HepG2 (cell line): Measurements from ENCODE around the gene MYL11. TPM values are rescaled to one million over a fixed set of nuclear protein-coding genes. Genes with fewer than 3 reads are reported as not detected.
A peak's percentile ranks its signal among the peaks of the same experiment; 100 is the strongest.

Experiments used
- E2F1 ChIP-seq: sonication (generic); formaldehyde crosslinking; IDR thresholded peaks from 2 replicates; pipeline ENCODE4 v1.5.0; 2020; ENCODE audit warnings: missing genetic modification reagents
- HDAC1 ChIP-seq: sonication (generic); formaldehyde crosslinking; IDR thresholded peaks from 2 replicates; pipeline ENCODE4 v1.5.1; 2020; ENCODE audit warnings: mild to moderate bottlenecking, missing genetic modification reagents
- HNRNPL ChIP-seq: fragments of 200-400 bp; formaldehyde crosslinking; IDR thresholded peaks from 2 replicates; pipeline ENCODE4 v1.6.1; 2017; ENCODE audit warnings: mild to moderate bottlenecking, low read depth, low read length
- IRF2 ChIP-seq: IDR thresholded peaks from 2 replicates; pipeline ENCODE4 v1.6.1; 2018; ENCODE audit warnings: missing genetic modification reagents, missing compliant biosample characterization
- RAD21 ChIP-seq: fragments of 450-650 bp; formaldehyde crosslinking; IDR thresholded peaks from 2 replicates; pipeline ENCODE4 v1.5.0; 2020; ENCODE audit warnings: mild to moderate bottlenecking
- RELA ChIP-seq: sonication (generic); formaldehyde crosslinking; IDR thresholded peaks from 2 replicates; pipeline ENCODE4 v1.4.0; 2020; ENCODE audit warnings: missing genetic modification reagents
- RFXANK ChIP-seq: IDR thresholded peaks from 2 replicates; pipeline ENCODE4 v1.6.1; 2016
- RXRA ChIP-seq: sonication (generic); formaldehyde crosslinking; IDR thresholded peaks from 2 replicates; pipeline ENCODE4 v1.5.1; 2020; ENCODE audit warnings: missing genetic modification reagents
- SOX6 ChIP-seq, 2 experiments: fragments of 450-650 bp in 1 of 2; sonication (generic) in 1 of 2; formaldehyde crosslinking in 1 of 2; IDR thresholded peaks; 2 replicates each; pipeline versions ENCODE4 v1.4.0 to v1.6.1; 2017 to 2020; ENCODE audit warnings: antibody characterized with exemption in 1 of 2, mild to moderate bottlenecking in 1 of 2, missing genetic modification reagents in 1 of 2
- SP4 ChIP-seq: sonication (generic); formaldehyde crosslinking; IDR thresholded peaks from 2 replicates; pipeline ENCODE4 v1.8.1; 2023; ENCODE audit warnings: mild to moderate bottlenecking, missing genetic modification reagents
- TGIF2 ChIP-seq: IDR thresholded peaks from 2 replicates; pipeline ENCODE4 v1.6.1; 2016; ENCODE audit warnings: control low read depth, missing compliant biosample characterization
- THAP11 ChIP-seq: IDR thresholded peaks from 2 replicates; pipeline ENCODE4 v1.6.1; 2016; ENCODE audit warnings: missing biosample characterization, missing genetic modification reagents
- USF2 ChIP-seq, 2 experiments: sonication (generic) in 1 of 2; formaldehyde crosslinking in 1 of 2; IDR thresholded peaks; 2 replicates each; pipeline versions ENCODE4 v1.5.1 to v1.6.1; 2011 to 2020; ENCODE audit warnings: borderline replicate concordance in 1 of 2, low read depth in 1 of 2, low read length in 1 of 2, mild to moderate bottlenecking in 1 of 2, missing genetic modification reagents in 1 of 2, moderate library complexity in 1 of 2
- ZFX ChIP-seq: sonication (generic); formaldehyde crosslinking; IDR thresholded peaks from 2 replicates; pipeline ENCODE4 v1.4.0; 2020; ENCODE audit warnings: mild to moderate bottlenecking, low read depth, missing genetic modification reagents, moderate library complexity
- ZNF451 ChIP-seq: sonication (generic); formaldehyde crosslinking; IDR thresholded peaks from 2 replicates; pipeline ENCODE4 v1.5.0; 2020; ENCODE audit warnings: mild to moderate bottlenecking, missing genetic modification reagents
- ZNF552 ChIP-seq: sonication (generic); formaldehyde crosslinking; IDR thresholded peaks from 2 replicates; pipeline ENCODE4 v1.9.0; 2022; ENCODE audit warnings: missing genetic modification reagents, mild to moderate bottlenecking, borderline replicate concordance
- ZNF775 ChIP-seq: sonication (generic); formaldehyde crosslinking; IDR thresholded peaks from 2 replicates; pipeline ENCODE4 v1.4.0; 2020; ENCODE audit warnings: missing genetic modification reagents, mild to moderate bottlenecking, moderate library complexity, borderline replicate concordance
- polyA plus RNA-seq, 8 experiments: library from polyadenylated mRNA; depleted of rRNA in 3 of 8; stranded (reverse) in 7 of 8; unstranded in 1 of 8; fragments of >200 nt; fragmentation: Illumina TruSeq in 4 of 8; extraction: Trizol in 4 of 8; gene quantifications; 2 replicates each; pipeline versions ENCODE4 v1.2.1 to v1.2.3, GENCODE V29; 2011 to 2016; ENCODE audit warnings: low read depth in 4 of 8, missing spikeins in 1 of 8, mixed read lengths in 1 of 8; ENCODE audit not compliant: insufficient read depth in 1 of 8
- total RNA-seq, 5 experiments: library from RNA; depleted of rRNA; stranded (reverse); fragments of >200 nt; fragmentation: Illumina TruSeq; extraction: Trizol; gene quantifications; 2 replicates each; pipeline ENCODE4 v1.2.3, GENCODE V29; 2016; ENCODE audit warnings: low read depth in 1 of 5
- TF ChIP-seq, protein P1 (sequence below): sonication (generic); formaldehyde crosslinking; IDR thresholded peaks from 2 replicates; pipeline ENCODE4 v1.5.0; 2020; ENCODE audit warnings: missing genetic modification reagents
- TF ChIP-seq, protein P2 (sequence below): IDR thresholded peaks from 2 replicates; pipeline ENCODE4 v1.6.1; 2018; ENCODE audit warnings: missing genetic modification reagents, mild to moderate bottlenecking, missing compliant biosample characterization
- TF ChIP-seq, protein P3 (sequence below): sonication (generic); formaldehyde crosslinking; IDR thresholded peaks from 2 replicates; pipeline ENCODE4 v1.5.0; 2020; ENCODE audit warnings: mild to moderate bottlenecking, missing genetic modification reagents, moderate library complexity

MYL11 gene
- total and polyA plus RNA-seq, 2 of the 13 experiments (the other 11 are each of a cell fraction or from before 2014, with no cell fraction given), result not detected

DNA sequence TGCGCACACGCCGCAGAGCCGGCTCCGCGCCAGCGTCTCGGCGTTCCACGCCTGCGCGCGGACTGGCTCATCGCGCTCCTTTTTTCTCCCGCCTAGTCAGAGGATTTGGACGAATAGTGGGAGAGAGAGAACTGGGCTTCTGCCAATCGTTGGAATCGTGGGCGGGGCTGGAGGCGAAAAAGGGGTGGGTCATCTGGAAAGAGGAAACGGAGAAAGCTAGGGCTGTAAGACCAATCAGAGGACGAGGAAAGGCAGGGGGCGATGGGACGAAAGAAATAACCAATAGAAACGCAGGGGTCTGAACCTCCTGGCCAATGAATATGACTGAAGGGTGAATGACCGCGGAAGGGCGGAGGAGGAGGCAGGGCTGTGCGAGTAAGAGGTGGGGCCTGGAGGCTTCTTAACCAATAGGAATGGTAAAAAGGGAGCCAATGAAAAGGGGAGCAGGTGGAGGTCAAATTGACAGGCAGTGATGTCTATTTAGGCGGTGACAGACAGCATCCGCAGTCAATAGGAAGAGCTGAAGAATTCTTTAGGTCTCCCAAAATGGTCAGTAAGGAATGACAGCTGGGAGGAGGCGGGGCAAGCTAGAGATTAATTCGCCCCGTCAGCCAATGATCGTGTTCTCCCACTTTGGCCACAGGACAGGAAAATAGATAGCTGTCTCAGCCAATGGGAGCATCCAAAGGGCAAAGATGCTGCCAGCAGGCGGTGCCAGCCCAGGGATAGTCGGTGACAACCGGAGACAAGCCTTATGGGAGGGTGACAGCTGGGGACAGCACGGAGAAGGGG lies 4.0 kb upstream of the MYL11 start, which contains the start of gene TBC1D10B (continued):
- TF ChIP-seq, protein P1, sequence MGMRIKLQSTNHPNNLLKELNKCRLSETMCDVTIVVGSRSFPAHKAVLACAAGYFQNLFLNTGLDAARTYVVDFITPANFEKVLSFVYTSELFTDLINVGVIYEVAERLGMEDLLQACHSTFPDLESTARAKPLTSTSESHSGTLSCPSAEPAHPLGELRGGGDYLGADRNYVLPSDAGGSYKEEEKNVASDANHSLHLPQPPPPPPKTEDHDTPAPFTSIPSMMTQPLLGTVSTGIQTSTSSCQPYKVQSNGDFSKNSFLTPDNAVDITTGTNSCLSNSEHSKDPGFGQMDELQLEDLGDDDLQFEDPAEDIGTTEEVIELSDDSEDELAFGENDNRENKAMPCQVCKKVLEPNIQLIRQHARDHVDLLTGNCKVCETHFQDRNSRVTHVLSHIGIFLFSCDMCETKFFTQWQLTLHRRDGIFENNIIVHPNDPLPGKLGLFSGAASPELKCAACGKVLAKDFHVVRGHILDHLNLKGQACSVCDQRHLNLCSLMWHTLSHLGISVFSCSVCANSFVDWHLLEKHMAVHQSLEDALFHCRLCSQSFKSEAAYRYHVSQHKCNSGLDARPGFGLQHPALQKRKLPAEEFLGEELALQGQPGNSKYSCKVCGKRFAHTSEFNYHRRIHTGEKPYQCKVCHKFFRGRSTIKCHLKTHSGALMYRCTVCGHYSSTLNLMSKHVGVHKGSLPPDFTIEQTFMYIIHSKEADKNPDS (CRISPR knock-in tag), result no peak
- peak; percentile 66; the same call in 1 of the 2 replicates for TF ChIP-seq IRF2 (CRISPR knock-in tag)
- peak; percentile 96 for TF ChIP-seq SP4 (CRISPR knock-in tag)
- TF ChIP-seq ZNF451 (CRISPR knock-in tag), result no peak
- TF ChIP-seq, protein P2, sequence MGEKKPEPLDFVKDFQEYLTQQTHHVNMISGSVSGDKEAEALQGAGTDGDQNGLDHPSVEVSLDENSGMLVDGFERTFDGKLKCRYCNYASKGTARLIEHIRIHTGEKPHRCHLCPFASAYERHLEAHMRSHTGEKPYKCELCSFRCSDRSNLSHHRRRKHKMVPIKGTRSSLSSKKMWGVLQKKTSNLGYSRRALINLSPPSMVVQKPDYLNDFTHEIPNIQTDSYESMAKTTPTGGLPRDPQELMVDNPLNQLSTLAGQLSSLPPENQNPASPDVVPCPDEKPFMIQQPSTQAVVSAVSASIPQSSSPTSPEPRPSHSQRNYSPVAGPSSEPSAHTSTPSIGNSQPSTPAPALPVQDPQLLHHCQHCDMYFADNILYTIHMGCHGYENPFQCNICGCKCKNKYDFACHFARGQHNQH (CRISPR knock-in tag), result peak; percentile 56
- TF ChIP-seq, protein P3, sequence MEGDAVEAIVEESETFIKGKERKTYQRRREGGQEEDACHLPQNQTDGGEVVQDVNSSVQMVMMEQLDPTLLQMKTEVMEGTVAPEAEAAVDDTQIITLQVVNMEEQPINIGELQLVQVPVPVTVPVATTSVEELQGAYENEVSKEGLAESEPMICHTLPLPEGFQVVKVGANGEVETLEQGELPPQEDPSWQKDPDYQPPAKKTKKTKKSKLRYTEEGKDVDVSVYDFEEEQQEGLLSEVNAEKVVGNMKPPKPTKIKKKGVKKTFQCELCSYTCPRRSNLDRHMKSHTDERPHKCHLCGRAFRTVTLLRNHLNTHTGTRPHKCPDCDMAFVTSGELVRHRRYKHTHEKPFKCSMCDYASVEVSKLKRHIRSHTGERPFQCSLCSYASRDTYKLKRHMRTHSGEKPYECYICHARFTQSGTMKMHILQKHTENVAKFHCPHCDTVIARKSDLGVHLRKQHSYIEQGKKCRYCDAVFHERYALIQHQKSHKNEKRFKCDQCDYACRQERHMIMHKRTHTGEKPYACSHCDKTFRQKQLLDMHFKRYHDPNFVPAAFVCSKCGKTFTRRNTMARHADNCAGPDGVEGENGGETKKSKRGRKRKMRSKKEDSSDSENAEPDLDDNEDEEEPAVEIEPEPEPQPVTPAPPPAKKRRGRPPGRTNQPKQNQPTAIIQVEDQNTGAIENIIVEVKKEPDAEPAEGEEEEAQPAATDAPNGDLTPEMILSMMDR (CRISPR knock-in tag), result peak; percentile 75
- TF ChIP-seq USF2 (IDR thresholded peaks at IDR 0.05; ENCODE audit: low read depth, low read length), result no peak
- peak; percentile 91; the same call in 1 of the 2 replicates for TF ChIP-seq USF2 (CRISPR knock-in tag; IDR thresholded peaks at IDR 0.05; ENCODE audit: borderline replicate concordance)
- 0 out of 2 replicates have a peak, but pooled peaks have one; percentile 47 for TF ChIP-seq HNRNPL
- TF ChIP-seq RAD21 (CRISPR knock-in tag), result peak; percentile 71; the same call in 1 of the 2 replicates
- peak; percentile 87 for TF ChIP-seq E2F1 (CRISPR knock-in tag)
- peak; percentile 49; the same call in 1 of the 2 replicates for TF ChIP-seq HDAC1
- peak; percentile 87 for TF ChIP-seq THAP11 (CRISPR knock-in tag)
- 0 out of 2 replicates have a peak, but pooled peaks have one; percentile 21 for TF ChIP-seq RELA (CRISPR knock-in tag)
- TF ChIP-seq SOX6 (IDR thresholded peaks at IDR 0.05), result no peak
- TF ChIP-seq SOX6 (CRISPR knock-in tag; IDR thresholded peaks at IDR 0.05), result peak; percentile 19; the same call in 1 of the 2 replicates
- TF ChIP-seq RXRA (CRISPR knock-in tag), result peak; percentile 76; the same call in 1 of the 2 replicates
- TF ChIP-seq TGIF2, result peak; percentile 95; the same call in 1 of the 2 replicates
- peak; percentile 77; the same call in 1 of the 2 replicates for TF ChIP-seq RFXANK (CRISPR knock-in tag)
- no peak for TF ChIP-seq ZFX (CRISPR knock-in tag)
- no peak for TF ChIP-seq ZNF552 (CRISPR knock-in tag)
- TF ChIP-seq ZNF775 (CRISPR knock-in tag), result no peak
